AG10803 (cell line): ENCODE measurements around the gene SUCO.

Experiments used
- DNase-seq: peaks from one replicate; pipeline ENCODE4 v3.0.0; 2010; ENCODE audit warnings: low read depth
- H3K4me3 ChIP-seq: 2 replicates; pipeline ENCODE4 v1.5.1; 2011; ENCODE audit warnings: mild to moderate bottlenecking, low read length, control low read depth
- CTCF ChIP-seq: conservative IDR thresholded peaks from 2 replicates; pipeline ENCODE4 v1.5.1; 2011; ENCODE audit warnings: mild to moderate bottlenecking, low read length, control low read depth, inconsistent platforms

The SUCO gene

GRCh38 chr1:172657586-172657985 lies 124.6 kb downstream of the SUCO start:
- DNase-seq: no peak

GRCh38 chr1:172658871-172659453 lies 126.0 kb downstream of the SUCO start, which contains the start of gene FASLG:
FASLG (plus strand) TSS chr1:172659103; CDS start chr1:172659202, 99 bp downstream.
- no peak within 1 kb of the TSS for H3K4me3 ChIP-seq
- no peak for TF ChIP-seq CTCF
- DNase-seq: no peak

More at GRCh38 chr1:172657586-172657985, 124.6 kb downstream of the SUCO start:
- no peak overlapping the region for H3K4me3 ChIP-seq
- no peak for TF ChIP-seq CTCF

- no peak for TF ChIP-seq CTCF
- no peak for DNase-seq
- no peak overlapping the region for H3K4me3 ChIP-seq
These were observed 128.2 kb downstream of the SUCO start for GRCh38 chr1:172661107-172661506.
